K562 (cell line): ENCODE data around the gene NBEAL2. TPM values are rescaled to one million over a fixed set of nuclear protein-coding genes. Genes with fewer than 3 reads are reported as not detected.
A peak's percentile ranks its signal among the peaks of the same experiment; 100 is the strongest.

Source experiments
- CBX5 ChIP-seq: IDR thresholded peaks from 2 replicates; pipeline ENCODE4 v1.6.1; 2014; ENCODE audit warnings: low read depth, borderline replicate concordance
- CBX8 ChIP-seq: fragments of 200-600 bp; sonication (generic); IDR thresholded peaks from 2 replicates; pipeline ENCODE4 v1.6.1; 2012; ENCODE audit warnings: borderline replicate concordance, mixed run types, low read depth, mild to moderate bottlenecking, moderate library complexity, mixed read lengths, low read length, control low read depth, inconsistent platforms; ENCODE audit not compliant: poor library complexity, severe bottlenecking; ENCODE audit errors: extremely low read depth
- CREB5 ChIP-seq: fragments of 250-450 bp; sonication (Bioruptor Pico); IDR thresholded peaks from 2 replicates; pipeline ENCODE4 v1.5.0; 2020; ENCODE audit warnings: mild to moderate bottlenecking
- ELK1 ChIP-seq: sonication (generic); formaldehyde crosslinking; IDR thresholded peaks from 2 replicates; pipeline ENCODE4 v1.8.1; 2022; ENCODE audit warnings: missing genetic modification reagents
- ESRRA ChIP-seq: fragments of 450-650 bp; IDR thresholded peaks from 2 replicates; pipeline ENCODE4 v1.6.1; 2014; ENCODE audit warnings: low read depth, mild to moderate bottlenecking, moderate library complexity, borderline replicate concordance
- EZH2 ChIP-seq: IDR thresholded peaks from 2 replicates; pipeline ENCODE4 v1.6.1; 2012; ENCODE audit warnings: low read depth, mild to moderate bottlenecking, inconsistent platforms, low read length, borderline replicate concordance
- HIVEP1 ChIP-seq: fragments of 250-450 bp; sonication (Bioruptor Pico); IDR thresholded peaks from 2 replicates; pipeline ENCODE4 v1.4.0; 2020; ENCODE audit warnings: mild to moderate bottlenecking
- MBD2 ChIP-seq: sonication (generic); IDR thresholded peaks from 2 replicates; pipeline ENCODE4 v1.6.1; 2016; ENCODE audit warnings: low read depth, borderline replicate concordance
- PHF20 ChIP-seq: fragments of 450-650 bp; IDR thresholded peaks from 2 replicates; pipeline ENCODE4 v1.6.1; 2018; ENCODE audit not compliant: partially characterized antibody
- PTBP1 ChIP-seq: fragments of 200-400 bp; formaldehyde crosslinking; IDR thresholded peaks from 2 replicates; pipeline ENCODE4 v1.6.1; 2017; ENCODE audit warnings: low read depth, low read length
- RFX5 ChIP-seq: IDR thresholded peaks from 2 replicates; pipeline ENCODE4 v1.6.1; 2011; ENCODE audit warnings: low read depth, mild to moderate bottlenecking, improper control_type of control experiment, low read length
- TSC22D4 ChIP-seq: fragments of 450-650 bp; IDR thresholded peaks from 2 replicates; pipeline ENCODE4 v1.6.1; 2016; ENCODE audit warnings: missing genetic modification characterization, missing biosample characterization, control low read depth
- ZBTB43 ChIP-seq: sonication (generic); formaldehyde crosslinking; IDR thresholded peaks from 2 replicates; pipeline ENCODE4 v1.8.0; 2023; ENCODE audit warnings: mild to moderate bottlenecking, missing genetic modification reagents
- ZNF165 ChIP-seq: fragments of 250-450 bp; sonication (Bioruptor Pico); IDR thresholded peaks from 2 replicates; pipeline ENCODE4 v1.4.0; 2020; ENCODE audit warnings: borderline replicate concordance
- ZNF589 ChIP-seq: fragments of 200-800 bp; sonication (Bioruptor generic); IDR thresholded peaks from 2 replicates; pipeline ENCODE4 v1.6.1; 2016; ENCODE audit warnings: low read depth, missing genetic modification characterization, missing compliant biosample characterization
- ZNF707 ChIP-seq: fragments of 250-450 bp; sonication (Bioruptor Pico); conservative IDR thresholded peaks from 2 replicates; pipeline ENCODE4 v1.8.0; 2022; ENCODE audit warnings: inconsistent platforms, mild to moderate bottlenecking, moderate library complexity
- polyA plus RNA-seq, 8 experiments: library from polyadenylated mRNA; depleted of rRNA in 4 of 8; stranded (reverse) in 5 of 8; unstranded in 3 of 8; fragments of >200 nt; fragmentation: Nextera tagmentation in 2 of 8; fragmentation: Illumina TruSeq in 1 of 8; extraction: Ambion mirVana in 2 of 8; extraction: Trizol in 1 of 8; gene quantifications; 2 replicates each; pipeline versions ENCODE4 v1.2.1 to v1.2.3, GENCODE V29; 2011 to 2014; ENCODE audit warnings: inconsistent platforms in 1 of 8, missing spikeins in 1 of 8
- total RNA-seq, 7 experiments: library from RNA; depleted of rRNA in 6 of 7; stranded (reverse); fragments of >200 nt in 6 of 7; fragmentation: Illumina TruSeq in 2 of 7; extraction: Trizol in 2 of 7; gene quantifications; 2 replicates each; pipeline versions ENCODE4 v1.2.1 to v1.2.3, GENCODE V29; 2011 to 2021; ENCODE audit warnings: low replicate concordance in 1 of 7
- TF ChIP-seq, protein P1 (sequence below): fragments of 250-450 bp; sonication (Bioruptor Pico); IDR thresholded peaks from 2 replicates; pipeline ENCODE4 v1.8.0; 2021; ENCODE audit warnings: moderate library complexity, mild to moderate bottlenecking, inconsistent platforms
- TF ChIP-seq, protein P2 (sequence below): sonication (generic); formaldehyde crosslinking; IDR thresholded peaks from 2 replicates; pipeline ENCODE4 v1.8.0; 2023; ENCODE audit warnings: mild to moderate bottlenecking, missing genetic modification reagents

Gene NBEAL2
- total and polyA plus RNA-seq, 9 of the 15 experiments (the other 6 are each of a cell fraction or from before 2014, with no cell fraction given), result 0.06 to 114 (median 29.6) TPM

GRCh38 chr3:46987319-46987742 lies 7.9 kb downstream of the NBEAL2 start (continued):
- TF ChIP-seq CREB5 (CRISPR knock-in tag) (no peak), CBX5 (no peak), HIVEP1 (CRISPR knock-in tag) (no peak), CBX8 (no peak), ZBTB43 (no peak), EZH2 (no peak), ZNF165 (CRISPR knock-in tag) (no peak), MBD2 (no peak), TSC22D4 (tag) (no peak), PHF20 (no peak), ELK1 (no peak), ZNF707 (CRISPR knock-in tag) (no peak), RFX5 (no peak), ESRRA (no peak), ZNF589 (CRISPR knock-in tag) (no peak), PTBP1 (0 out of 2 replicates have a peak, but pooled peaks have one; percentile 12)
- TF ChIP-seq, protein P1, sequence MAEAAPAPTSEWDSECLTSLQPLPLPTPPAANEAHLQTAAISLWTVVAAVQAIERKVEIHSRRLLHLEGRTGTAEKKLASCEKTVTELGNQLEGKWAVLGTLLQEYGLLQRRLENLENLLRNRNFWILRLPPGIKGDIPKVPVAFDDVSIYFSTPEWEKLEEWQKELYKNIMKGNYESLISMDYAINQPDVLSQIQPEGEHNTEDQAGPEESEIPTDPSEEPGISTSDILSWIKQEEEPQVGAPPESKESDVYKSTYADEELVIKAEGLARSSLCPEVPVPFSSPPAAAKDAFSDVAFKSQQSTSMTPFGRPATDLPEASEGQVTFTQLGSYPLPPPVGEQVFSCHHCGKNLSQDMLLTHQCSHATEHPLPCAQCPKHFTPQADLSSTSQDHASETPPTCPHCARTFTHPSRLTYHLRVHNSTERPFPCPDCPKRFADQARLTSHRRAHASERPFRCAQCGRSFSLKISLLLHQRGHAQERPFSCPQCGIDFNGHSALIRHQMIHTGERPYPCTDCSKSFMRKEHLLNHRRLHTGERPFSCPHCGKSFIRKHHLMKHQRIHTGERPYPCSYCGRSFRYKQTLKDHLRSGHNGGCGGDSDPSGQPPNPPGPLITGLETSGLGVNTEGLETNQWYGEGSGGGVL, result no peak
- TF ChIP-seq, protein P2, sequence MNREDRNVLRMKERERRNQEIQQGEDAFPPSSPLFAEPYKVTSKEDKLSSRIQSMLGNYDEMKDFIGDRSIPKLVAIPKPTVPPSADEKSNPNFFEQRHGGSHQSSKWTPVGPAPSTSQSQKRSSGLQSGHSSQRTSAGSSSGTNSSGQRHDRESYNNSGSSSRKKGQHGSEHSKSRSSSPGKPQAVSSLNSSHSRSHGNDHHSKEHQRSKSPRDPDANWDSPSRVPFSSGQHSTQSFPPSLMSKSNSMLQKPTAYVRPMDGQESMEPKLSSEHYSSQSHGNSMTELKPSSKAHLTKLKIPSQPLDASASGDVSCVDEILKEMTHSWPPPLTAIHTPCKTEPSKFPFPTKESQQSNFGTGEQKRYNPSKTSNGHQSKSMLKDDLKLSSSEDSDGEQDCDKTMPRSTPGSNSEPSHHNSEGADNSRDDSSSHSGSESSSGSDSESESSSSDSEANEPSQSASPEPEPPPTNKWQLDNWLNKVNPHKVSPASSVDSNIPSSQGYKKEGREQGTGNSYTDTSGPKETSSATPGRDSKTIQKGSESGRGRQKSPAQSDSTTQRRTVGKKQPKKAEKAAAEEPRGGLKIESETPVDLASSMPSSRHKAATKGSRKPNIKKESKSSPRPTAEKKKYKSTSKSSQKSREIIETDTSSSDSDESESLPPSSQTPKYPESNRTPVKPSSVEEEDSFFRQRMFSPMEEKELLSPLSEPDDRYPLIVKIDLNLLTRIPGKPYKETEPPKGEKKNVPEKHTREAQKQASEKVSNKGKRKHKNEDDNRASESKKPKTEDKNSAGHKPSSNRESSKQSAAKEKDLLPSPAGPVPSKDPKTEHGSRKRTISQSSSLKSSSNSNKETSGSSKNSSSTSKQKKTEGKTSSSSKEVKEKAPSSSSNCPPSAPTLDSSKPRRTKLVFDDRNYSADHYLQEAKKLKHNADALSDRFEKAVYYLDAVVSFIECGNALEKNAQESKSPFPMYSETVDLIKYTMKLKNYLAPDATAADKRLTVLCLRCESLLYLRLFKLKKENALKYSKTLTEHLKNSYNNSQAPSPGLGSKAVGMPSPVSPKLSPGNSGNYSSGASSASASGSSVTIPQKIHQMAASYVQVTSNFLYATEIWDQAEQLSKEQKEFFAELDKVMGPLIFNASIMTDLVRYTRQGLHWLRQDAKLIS (CRISPR knock-in tag), result peak; percentile 40; the same call in 1 of the 2 replicates
